Progenitor cell of endocrine pancreas (in vitro differentiated cells): Measurements from ENCODE around the gene SHISAL1. TPM values are rescaled to one million over a fixed set of nuclear protein-coding genes. Genes with fewer than 3 reads are reported as not detected.

Source experiments
- DNase-seq: peaks from one replicate; pipeline ENCODE4 v3.0.0; 2021; ENCODE audit warnings: low spot score; ENCODE audit not compliant: unreplicated experiment
- H3K27ac Mint-ChIP-seq: 2 replicates; pipeline ENCODE4 v1.8.0; 2021; ENCODE audit warnings: mild to moderate bottlenecking, moderate library complexity, mixed read lengths
- H3K27me3 Mint-ChIP-seq: 2 replicates; pipeline ENCODE4 v1.8.0; 2021; ENCODE audit warnings: mixed read lengths
- H3K36me3 Mint-ChIP-seq: 2 replicates; pipeline ENCODE4 v1.8.0; 2022; ENCODE audit warnings: mixed read lengths; ENCODE audit not compliant: insufficient read depth
- H3K4me1 Mint-ChIP-seq: 2 replicates; pipeline ENCODE4 v1.8.0; 2021; ENCODE audit warnings: low read depth, mixed read lengths
- H3K4me3 Mint-ChIP-seq: 2 replicates; pipeline ENCODE4 v1.8.0; 2021; ENCODE audit warnings: low read depth, mild to moderate bottlenecking, moderate library complexity, mixed read lengths
- H3K9me3 Mint-ChIP-seq: 2 replicates; pipeline ENCODE4 v1.8.0; 2021; ENCODE audit warnings: low read depth, mixed read lengths
- total RNA-seq: library from RNA; stranded (reverse); gene quantifications from 2 replicates; pipeline ENCODE4 v1.2.1, GENCODE V29; 2021
- TF ChIP-seq, protein P1 (sequence below): fragments of 200-600 bp; sonication (generic); IDR thresholded peaks from one replicate; pipeline ENCODE4 v1.5.0; 2021; ENCODE audit warnings: antibody characterized with exemption, mild to moderate bottlenecking; ENCODE audit not compliant: unreplicated experiment

Gene SHISAL1
- total RNA-seq, 1 donor from 2014 or later = 0.46 TPM

- Mint-ChIP-seq H3K9me3 (no peaks in the 10 kb centered on the region), H3K36me3 (no peaks in the 10 kb centered on the region), H3K4me3 (no peak overlapping the region), H3K27ac (no peak overlapping the region), H3K27me3 (peaks cover 26% of the 10 kb centered on the region), H3K4me1 (no peaks in the 10 kb centered on the region)
- DNase-seq = no peak
- TF ChIP-seq, protein P1, sequence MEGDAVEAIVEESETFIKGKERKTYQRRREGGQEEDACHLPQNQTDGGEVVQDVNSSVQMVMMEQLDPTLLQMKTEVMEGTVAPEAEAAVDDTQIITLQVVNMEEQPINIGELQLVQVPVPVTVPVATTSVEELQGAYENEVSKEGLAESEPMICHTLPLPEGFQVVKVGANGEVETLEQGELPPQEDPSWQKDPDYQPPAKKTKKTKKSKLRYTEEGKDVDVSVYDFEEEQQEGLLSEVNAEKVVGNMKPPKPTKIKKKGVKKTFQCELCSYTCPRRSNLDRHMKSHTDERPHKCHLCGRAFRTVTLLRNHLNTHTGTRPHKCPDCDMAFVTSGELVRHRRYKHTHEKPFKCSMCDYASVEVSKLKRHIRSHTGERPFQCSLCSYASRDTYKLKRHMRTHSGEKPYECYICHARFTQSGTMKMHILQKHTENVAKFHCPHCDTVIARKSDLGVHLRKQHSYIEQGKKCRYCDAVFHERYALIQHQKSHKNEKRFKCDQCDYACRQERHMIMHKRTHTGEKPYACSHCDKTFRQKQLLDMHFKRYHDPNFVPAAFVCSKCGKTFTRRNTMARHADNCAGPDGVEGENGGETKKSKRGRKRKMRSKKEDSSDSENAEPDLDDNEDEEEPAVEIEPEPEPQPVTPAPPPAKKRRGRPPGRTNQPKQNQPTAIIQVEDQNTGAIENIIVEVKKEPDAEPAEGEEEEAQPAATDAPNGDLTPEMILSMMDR = no peak
These were observed 5.3 kb upstream of the SHISAL1 start for GRCh38 chr22:44317886-44318637.

- H3K4me3 Mint-ChIP-seq = no peak overlapping the region
- no peaks in the 10 kb centered on the region for H3K4me1 Mint-ChIP-seq
These were observed 4.3 kb upstream of the SHISAL1 start for GRCh38 chr22:44317123-44317444.

DNA sequence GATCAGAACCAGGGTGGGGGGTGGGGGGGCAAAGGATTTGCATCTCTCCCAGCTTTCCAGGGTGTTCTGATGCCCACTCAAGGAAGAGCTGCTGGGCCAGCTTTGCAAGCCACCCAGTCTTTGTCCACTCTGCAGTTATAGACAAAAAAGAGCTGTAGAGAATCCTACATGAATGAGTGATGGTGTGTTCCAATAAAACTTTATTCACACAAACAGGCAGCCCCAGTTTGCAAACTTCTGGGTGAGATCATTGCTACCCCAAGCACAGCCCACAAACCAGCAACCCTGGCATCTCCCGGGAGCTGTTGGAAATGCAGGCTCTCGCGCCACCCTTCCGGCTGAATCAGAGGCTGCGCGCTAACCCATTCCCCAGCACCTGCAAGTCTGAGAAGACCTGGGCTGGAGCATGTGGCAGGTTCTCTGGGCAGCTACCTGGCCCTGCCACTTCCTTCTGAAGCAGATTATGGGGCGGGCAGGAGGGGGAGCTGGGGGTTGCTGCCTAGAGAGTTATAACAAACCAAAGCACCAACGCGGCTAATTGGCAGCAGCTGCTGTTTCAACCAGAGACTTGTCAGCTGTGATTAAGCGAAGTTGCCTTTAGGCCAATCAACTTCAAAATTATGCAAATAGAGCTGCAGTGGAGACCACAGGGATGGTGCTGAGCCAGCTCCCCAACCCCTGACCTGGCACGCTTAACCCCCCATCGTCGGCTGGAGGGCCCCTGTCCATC is 3.8 kb upstream of the SHISAL1 start:
- no peaks in the 10 kb centered on the region for H3K4me1 Mint-ChIP-seq
- no peaks in the 10 kb centered on the region for H3K9me3 Mint-ChIP-seq
- no peak overlapping the region for H3K4me3 Mint-ChIP-seq
- no peaks in the 10 kb centered on the region for H3K36me3 Mint-ChIP-seq
- H3K27me3 Mint-ChIP-seq = peaks cover 20% of the 10 kb centered on the region
- TF ChIP-seq, protein P1 = no peak
- no peak for DNase-seq
- H3K27ac Mint-ChIP-seq = no peak overlapping the region

More at GRCh38 chr22:44317123-44317444, 4.3 kb upstream of the SHISAL1 start:
- Mint-ChIP-seq H3K27ac (no peak overlapping the region), H3K27me3 (peaks cover 20% of the 10 kb centered on the region), H3K36me3 (no peaks in the 10 kb centered on the region), H3K9me3 (no peaks in the 10 kb centered on the region)
- no peak for DNase-seq
- TF ChIP-seq, protein P1 = no peak

DNA sequence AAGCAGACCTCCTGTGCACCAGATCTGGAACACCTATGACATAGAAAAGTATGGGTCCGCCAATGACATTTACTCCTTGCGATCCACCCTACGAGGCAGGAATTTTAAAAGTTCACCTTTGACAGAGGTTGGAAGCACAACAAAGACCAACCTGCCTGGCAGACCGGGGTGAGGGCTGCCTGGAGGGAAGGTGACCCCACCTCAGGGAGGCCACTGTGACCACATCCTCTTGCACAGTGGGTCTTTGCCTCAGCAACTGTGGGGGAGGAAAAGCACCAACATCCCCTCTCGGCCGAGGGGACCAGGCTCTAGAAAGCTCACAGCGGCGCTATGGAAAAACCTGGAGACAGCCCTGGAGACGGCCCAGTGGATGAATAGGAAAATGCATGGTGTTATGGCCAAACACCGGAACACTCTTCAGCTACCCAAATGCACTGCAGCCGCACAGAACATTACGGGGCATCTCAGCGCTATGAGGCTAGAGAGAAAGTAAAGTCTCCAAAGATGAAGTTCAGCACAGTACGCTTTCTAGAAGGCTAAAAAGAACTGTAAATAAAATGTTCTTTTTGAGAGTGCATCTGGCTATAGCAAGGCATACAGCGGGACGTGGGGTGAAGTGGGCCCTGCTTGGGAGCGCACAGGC is 1.8 kb upstream of the SHISAL1 start:
- H3K9me3 Mint-ChIP-seq = no peaks in the 10 kb centered on the region
- no peak overlapping the region for H3K27ac Mint-ChIP-seq
- TF ChIP-seq, protein P1 = no peak
- H3K4me3 Mint-ChIP-seq = no peak overlapping the region
- no peaks in the 10 kb centered on the region for H3K36me3 Mint-ChIP-seq
- DNase-seq = no peak
- peaks cover 11% of the 10 kb centered on the region for H3K27me3 Mint-ChIP-seq
- H3K4me1 Mint-ChIP-seq = no peaks in the 10 kb centered on the region

DNA sequence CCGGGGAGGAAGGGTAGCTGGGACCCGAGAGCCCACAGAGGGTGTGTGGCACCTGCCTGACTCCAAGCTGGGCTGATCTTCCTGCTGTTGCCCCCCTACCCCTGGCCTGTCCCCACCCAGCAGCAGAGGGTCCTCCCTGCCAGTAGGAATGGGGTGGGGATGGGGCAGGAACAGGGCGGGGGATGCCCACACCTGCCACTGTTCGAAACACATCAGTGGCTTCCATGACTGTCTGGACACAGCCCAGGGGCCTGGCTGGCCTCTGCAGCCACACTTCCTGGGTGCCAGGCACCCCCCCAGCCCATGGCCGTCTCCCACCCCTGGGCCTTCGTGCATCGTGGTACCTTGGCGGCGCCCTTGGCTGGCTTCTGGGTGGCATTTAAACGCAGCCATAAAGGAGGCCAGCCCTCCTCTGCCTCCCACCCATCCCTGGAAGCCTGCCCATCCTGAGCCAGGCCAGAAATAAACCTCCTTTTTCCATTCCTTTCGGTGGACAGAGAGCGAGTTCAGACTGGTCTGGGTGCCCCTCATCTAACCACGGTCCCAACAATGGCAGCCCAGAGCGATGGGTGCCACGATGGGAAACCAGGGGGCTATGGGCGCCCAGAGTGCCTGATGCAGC is 745 bp upstream of the SHISAL1 start:
- TF ChIP-seq, protein P1 = no peak
- no peak overlapping the region for H3K27ac Mint-ChIP-seq
- H3K9me3 Mint-ChIP-seq = no peaks in the 10 kb centered on the region
- H3K4me1 Mint-ChIP-seq = no peaks in the 10 kb centered on the region
- H3K4me3 Mint-ChIP-seq = no peak overlapping the region
- H3K36me3 Mint-ChIP-seq = no peaks in the 10 kb centered on the region
- no peak for DNase-seq
- peaks cover 7% of the 10 kb centered on the region for H3K27me3 Mint-ChIP-seq
